ENCODE measurements around the gene TDP2. TPM values are rescaled to one million over a fixed set of nuclear protein-coding genes. Genes with fewer than 3 reads are reported as not detected.

TDP2 gene
- total RNA-seq, 4 donors from 2014 or later, result 69.3 to 403 (median 279) TPM

GRCh38 chr6:24620637-24621036 is 46.1 kb downstream of the TDP2 start:
- TF ChIP-seq POLR2A (IDR thresholded peaks at IDR 0.05) (no peak), CTCF (IDR thresholded peaks at IDR 0.05) (no peak)
- Histone ChIP-seq H3K27ac (no peak overlapping the region), H3K36me3 (no peaks in the 10 kb centered on the region), H3K9me3 (no peaks in the 10 kb centered on the region), H3K4me1 (no peaks in the 10 kb centered on the region), H3K27me3 (no peaks in the 10 kb centered on the region), H3K4me3 (no peak overlapping the region)
- DNase-seq, result no peak

GRCh38 chr6:24619661-24620060 is 47.0 kb downstream of the TDP2 start:
- Histone ChIP-seq H3K4me3 (no peak overlapping the region), H3K4me1 (no peaks in the 10 kb centered on the region), H3K27me3 (no peaks in the 10 kb centered on the region), H3K27ac (no peak overlapping the region), H3K36me3 (no peaks in the 10 kb centered on the region), H3K9me3 (no peaks in the 10 kb centered on the region)
- no peak for TF ChIP-seq POLR2A (IDR thresholded peaks at IDR 0.05)
- no peak for TF ChIP-seq CTCF (IDR thresholded peaks at IDR 0.05)
- no peak for DNase-seq

GRCh38 chr6:24614648-24615047 is 52.1 kb downstream of the TDP2 start:
- Histone ChIP-seq H3K27me3 (no peaks in the 10 kb centered on the region), H3K9me3 (no peaks in the 10 kb centered on the region), H3K36me3 (no peaks in the 10 kb centered on the region), H3K27ac (no peak overlapping the region), H3K4me1 (no peaks in the 10 kb centered on the region), H3K4me3 (no peak overlapping the region)
- TF ChIP-seq POLR2A (IDR thresholded peaks at IDR 0.05) (no peak), CTCF (IDR thresholded peaks at IDR 0.05) (no peak)
- no peak for DNase-seq

- TF ChIP-seq CTCF (IDR thresholded peaks at IDR 0.05), result no peak
- no peak for TF ChIP-seq POLR2A (IDR thresholded peaks at IDR 0.05)
- no peak for DNase-seq
- Histone ChIP-seq H3K4me1 (no peaks in the 10 kb centered on the region), H3K27me3 (no peaks in the 10 kb centered on the region), H3K27ac (no peak overlapping the region), H3K4me3 (no peak overlapping the region), H3K36me3 (no peaks in the 10 kb centered on the region), H3K9me3 (no peaks in the 10 kb centered on the region)
These were observed 52.7 kb downstream of the TDP2 start for GRCh38 chr6:24614043-24614420.

GRCh38 chr6:24613361-24614042 is 53.2 kb downstream of the TDP2 start:
- Histone ChIP-seq H3K36me3 (no peaks in the 10 kb centered on the region), H3K27me3 (no peaks in the 10 kb centered on the region), H3K4me3 (no peak overlapping the region), H3K27ac (no peak overlapping the region), H3K9me3 (no peaks in the 10 kb centered on the region), H3K4me1 (no peaks in the 10 kb centered on the region)
- TF ChIP-seq POLR2A (IDR thresholded peaks at IDR 0.05) (no peak), CTCF (IDR thresholded peaks at IDR 0.05) (no peak)
- no peak for DNase-seq

- Histone ChIP-seq H3K4me1 (no peaks in the 10 kb centered on the region), H3K27ac (no peak overlapping the region), H3K9me3 (no peaks in the 10 kb centered on the region), H3K4me3 (no peak overlapping the region), H3K27me3 (no peaks in the 10 kb centered on the region), H3K36me3 (no peaks in the 10 kb centered on the region)
- DNase-seq, result no peak
- TF ChIP-seq POLR2A (IDR thresholded peaks at IDR 0.05) (no peak), CTCF (IDR thresholded peaks at IDR 0.05) (no peak)
These were observed 56.0 kb downstream of the TDP2 start for GRCh38 chr6:24610672-24611071.
